NCI-H2029 (cell line): ENCODE measurements around the gene NR6A1.

Experiments
- DNase-seq: peaks from one replicate; lab custom pipeline; 2025; lab: John Stamatoyannopoulos, UW

The NR6A1 gene

DNA sequence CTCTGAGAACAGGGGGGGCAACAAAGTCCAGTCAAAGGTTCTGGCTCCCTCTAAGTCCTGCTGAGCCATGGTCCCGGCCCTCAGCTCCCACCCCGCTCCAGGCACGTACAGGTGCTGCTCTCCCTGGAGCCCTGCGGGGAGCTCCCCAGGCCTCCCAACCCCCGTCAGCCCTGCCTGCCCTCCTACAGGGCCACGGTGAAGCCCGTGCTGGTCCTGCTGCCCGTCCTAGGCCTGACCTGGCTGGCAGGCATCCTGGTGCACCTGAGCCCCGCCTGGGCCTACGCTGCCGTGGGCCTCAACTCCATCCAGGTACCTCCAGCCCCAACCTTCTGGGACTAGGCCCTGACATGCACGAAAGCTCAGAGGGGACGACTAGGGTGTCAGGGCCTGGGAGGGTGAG is 300.8 kb downstream of the NR6A1 start:
- no peak for DNase-seq

DNA sequence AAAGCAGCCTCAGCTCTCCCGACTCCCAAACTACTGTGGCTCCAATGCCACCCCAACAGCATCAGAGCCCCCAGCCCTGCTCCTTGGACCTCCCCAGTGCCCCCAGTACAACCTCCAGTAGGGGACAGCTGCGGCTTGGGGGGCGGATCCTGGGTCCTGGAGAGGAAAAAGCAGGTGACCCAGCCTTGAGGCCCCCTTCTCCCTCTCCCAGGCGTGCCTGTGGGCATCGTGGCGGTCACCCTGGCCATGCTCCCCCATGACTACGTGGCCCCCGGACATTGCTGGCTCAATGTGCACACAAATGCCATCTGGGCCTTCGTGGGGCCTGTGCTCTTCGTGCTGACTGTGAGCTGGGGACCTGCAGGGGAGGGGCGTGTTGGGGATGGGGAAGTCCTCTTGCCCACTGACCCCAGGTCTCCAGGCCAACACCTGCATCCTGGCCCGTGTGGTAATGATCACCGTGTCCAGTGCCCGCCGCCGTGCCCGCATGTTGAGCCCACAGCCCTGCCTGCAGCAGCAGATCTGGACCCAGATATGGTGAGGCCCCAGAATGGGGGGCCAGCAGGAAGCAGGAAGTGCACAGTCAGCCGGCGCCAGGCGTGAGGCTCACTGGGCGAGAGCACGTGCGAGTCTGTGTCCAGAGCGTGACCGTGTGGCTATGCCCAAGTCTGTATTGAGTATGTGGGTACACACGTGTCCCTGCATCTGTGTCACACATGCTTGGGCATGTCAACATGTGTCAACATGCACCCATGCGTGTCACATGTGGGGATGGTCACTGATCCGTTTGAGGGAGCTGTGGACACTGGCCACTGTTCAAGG is 301.9 kb downstream of the NR6A1 start:
- no peak for DNase-seq

DNA sequence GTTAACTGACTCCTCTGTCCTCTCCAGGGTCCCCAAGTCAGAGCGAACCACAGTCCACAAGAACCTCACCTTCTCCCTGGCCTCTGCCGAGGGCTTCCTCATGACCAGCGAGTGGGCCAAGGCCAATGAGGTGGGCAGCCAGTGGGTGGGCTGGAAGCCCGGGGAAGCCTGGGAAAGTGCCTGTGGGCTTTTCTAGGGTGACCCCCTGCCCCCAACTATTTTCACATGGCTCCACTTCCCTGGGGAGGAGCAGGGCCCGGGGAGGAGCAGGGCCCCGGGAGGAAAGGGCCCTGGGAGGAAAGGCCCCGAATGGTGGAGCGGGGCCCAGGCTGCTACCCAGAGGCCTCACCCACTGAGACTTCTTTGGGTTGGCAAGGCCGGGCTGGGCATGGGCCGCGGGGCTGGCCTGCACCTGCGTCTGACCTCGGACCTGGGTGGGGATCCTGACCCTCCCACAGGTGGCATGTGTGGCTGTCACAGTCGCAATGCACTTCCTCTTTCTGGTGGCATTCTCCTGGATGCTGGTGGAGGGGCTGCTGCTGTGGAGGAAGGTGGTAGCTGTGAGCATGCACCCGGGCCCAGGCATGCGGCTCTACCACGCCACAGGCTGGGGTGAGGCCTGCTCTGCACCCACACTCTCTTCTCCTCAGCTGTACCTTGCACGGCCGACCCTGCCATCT is 302.9 kb downstream of the NR6A1 start:
- no peak for DNase-seq

DNA sequence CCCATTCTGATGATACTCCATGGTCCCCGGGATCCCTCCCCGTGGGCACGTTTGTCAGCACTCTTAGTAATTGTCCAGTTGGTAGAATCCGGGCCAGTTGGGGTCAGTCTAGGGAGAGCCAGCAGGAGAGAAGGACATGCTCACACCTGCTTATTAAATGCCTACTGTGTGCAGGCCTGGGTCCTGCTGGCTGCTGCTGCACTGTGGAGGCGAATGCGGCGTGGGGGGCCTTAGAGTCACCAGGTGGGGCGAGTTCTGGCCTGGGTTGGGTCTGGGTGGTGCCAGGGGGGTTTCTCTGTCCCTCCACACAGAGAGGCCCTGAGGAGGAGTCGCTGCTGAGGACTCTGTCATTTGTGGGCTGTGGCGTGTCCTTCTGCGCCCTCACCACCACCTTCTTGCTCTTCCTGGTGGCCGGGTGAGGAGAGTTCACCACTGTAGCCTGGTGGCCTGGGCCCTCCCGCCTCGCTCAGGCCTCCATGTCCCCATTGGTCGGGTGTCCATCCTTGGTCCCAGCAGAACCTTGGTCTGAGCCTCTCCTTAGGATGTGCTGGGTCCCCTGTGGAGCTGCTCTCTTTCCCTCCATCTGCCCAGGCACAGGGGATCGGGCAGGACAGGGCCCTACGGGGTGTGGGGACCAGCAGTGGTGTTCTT is 303.6 kb downstream of the NR6A1 start:
- DNase-seq, result no peak
